ENCODE data around the gene ZNF215.
"Not testable (repeated sequence)": the region's sequence is repeated elsewhere in the genome, so short reads cannot be mapped to it uniquely, and the experiment has no call there.

The ZNF215 gene

DNA sequence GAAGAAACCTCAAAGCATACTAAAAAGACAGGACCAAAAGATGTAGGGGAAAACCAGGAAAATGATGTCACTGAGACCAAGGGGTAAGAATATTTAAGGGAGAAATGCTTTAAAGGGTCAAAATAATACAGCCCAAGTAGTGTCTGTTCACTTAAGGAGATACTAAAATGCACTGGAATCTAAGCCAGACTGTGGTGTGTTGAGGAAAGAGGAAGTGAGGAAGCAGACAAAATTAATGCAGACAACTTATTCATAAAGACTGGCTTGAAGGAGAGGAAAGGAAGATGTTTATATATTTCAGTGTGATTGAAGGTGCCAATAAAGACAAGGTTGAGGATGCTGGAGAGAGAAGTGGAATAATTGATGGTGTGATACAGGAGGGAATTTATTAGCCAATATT is 15.7 kb downstream of the ZNF215 start:
- H3K9ac ChIP-seq (ENCODE audit: low read depth, low read length), result no peak overlapping the region
- H4K20me1 ChIP-seq (ENCODE audit: insufficient read depth, low read length), result no peaks in the 10 kb centered on the region
- no peaks in the 10 kb centered on the region for H3K9me3 ChIP-seq (ENCODE audit: insufficient read depth, low read length, severe bottlenecking)
- peaks cover 19% of the 10 kb centered on the region; the same call in 1 of the 2 replicates for H3K36me3 ChIP-seq (ENCODE audit: insufficient read depth, low read length)
- no peak overlapping the region for H3K27ac ChIP-seq (ENCODE audit: low read length)
- ATAC-seq (ENCODE audit: insufficient read depth, low read depth) (no peak), DNase-seq (no peak)
- H3K4me2 ChIP-seq (ENCODE audit: insufficient read depth, low read length), result no peak overlapping the region
- no peaks in the 10 kb centered on the region for H3K27me3 ChIP-seq (ENCODE audit: insufficient read depth, low read length, poor library complexity)
- H3K79me2 ChIP-seq (ENCODE audit: insufficient read depth, low read length), result no peaks in the 10 kb centered on the region
- H3K4me1 ChIP-seq (ENCODE audit: insufficient read depth, low read length), result no peaks in the 10 kb centered on the region
- TF ChIP-seq, protein P1, sequence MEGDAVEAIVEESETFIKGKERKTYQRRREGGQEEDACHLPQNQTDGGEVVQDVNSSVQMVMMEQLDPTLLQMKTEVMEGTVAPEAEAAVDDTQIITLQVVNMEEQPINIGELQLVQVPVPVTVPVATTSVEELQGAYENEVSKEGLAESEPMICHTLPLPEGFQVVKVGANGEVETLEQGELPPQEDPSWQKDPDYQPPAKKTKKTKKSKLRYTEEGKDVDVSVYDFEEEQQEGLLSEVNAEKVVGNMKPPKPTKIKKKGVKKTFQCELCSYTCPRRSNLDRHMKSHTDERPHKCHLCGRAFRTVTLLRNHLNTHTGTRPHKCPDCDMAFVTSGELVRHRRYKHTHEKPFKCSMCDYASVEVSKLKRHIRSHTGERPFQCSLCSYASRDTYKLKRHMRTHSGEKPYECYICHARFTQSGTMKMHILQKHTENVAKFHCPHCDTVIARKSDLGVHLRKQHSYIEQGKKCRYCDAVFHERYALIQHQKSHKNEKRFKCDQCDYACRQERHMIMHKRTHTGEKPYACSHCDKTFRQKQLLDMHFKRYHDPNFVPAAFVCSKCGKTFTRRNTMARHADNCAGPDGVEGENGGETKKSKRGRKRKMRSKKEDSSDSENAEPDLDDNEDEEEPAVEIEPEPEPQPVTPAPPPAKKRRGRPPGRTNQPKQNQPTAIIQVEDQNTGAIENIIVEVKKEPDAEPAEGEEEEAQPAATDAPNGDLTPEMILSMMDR (IDR thresholded peaks at IDR 0.05; ENCODE audit: borderline replicate concordance, extremely low read depth, low read length, poor library complexity, severe bottlenecking), result no peak
- TF ChIP-seq EZH2 (IDR thresholded peaks at IDR 0.05; ENCODE audit: borderline replicate concordance, low read depth, low read length, severe bottlenecking), result no peak
- no peak overlapping the region for H2AFZ ChIP-seq (ENCODE audit: low read depth, low read length)
- no peak overlapping the region for H3K4me3 ChIP-seq (ENCODE audit: low read depth in 1 of 2, low read length in 2 of 2)

DNA sequence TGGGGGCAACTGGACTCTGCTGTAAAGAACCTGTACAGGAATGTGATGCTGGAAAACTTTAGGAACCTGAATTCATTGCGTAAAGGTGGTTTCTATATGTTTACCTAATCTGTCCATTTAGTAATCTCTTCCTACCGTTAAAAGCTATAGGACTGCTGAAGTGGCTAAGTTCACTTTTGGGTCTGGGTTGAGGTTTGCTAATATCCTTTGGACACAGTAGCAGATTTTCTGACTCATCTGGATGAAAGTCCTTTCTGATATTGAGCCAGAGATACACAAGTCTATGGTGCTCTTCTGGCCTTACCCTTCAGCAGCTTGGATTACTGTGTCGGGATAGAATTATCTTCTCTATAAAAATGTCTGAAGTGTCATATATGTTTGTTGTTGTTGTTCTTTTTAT is 16.9 kb downstream of the ZNF215 start:
- DNase-seq (no peak), ATAC-seq (ENCODE audit: insufficient read depth, low read depth) (no peak)
- no peak for TF ChIP-seq EZH2 (IDR thresholded peaks at IDR 0.05; ENCODE audit: borderline replicate concordance, low read depth, low read length, severe bottlenecking)
- TF ChIP-seq, protein P1 (IDR thresholded peaks at IDR 0.05; ENCODE audit: borderline replicate concordance, extremely low read depth, low read length, poor library complexity, severe bottlenecking), result no peak
- H3K4me2 ChIP-seq (ENCODE audit: insufficient read depth, low read length), result no peak overlapping the region
- no peaks in the 10 kb centered on the region for H3K4me1 ChIP-seq (ENCODE audit: insufficient read depth, low read length)
- no peaks in the 10 kb centered on the region for H4K20me1 ChIP-seq (ENCODE audit: insufficient read depth, low read length)
- peaks cover 30% of the 10 kb centered on the region; the same call in 1 of the 2 replicates for H3K36me3 ChIP-seq (ENCODE audit: insufficient read depth, low read length)
- peaks cover 2% of the 10 kb centered on the region for H3K9me3 ChIP-seq (ENCODE audit: insufficient read depth, low read length, severe bottlenecking)
- no peak overlapping the region for H3K4me3 ChIP-seq (ENCODE audit: low read depth in 1 of 2, low read length in 2 of 2)
- no peaks in the 10 kb centered on the region for H3K79me2 ChIP-seq (ENCODE audit: insufficient read depth, low read length)
- no peak overlapping the region for H3K27ac ChIP-seq (ENCODE audit: low read length)
- H3K9ac ChIP-seq (ENCODE audit: low read depth, low read length), result no peak overlapping the region
- no peak overlapping the region for H2AFZ ChIP-seq (ENCODE audit: low read depth, low read length)
- H3K27me3 ChIP-seq (ENCODE audit: insufficient read depth, low read length, poor library complexity), result no peaks in the 10 kb centered on the region

DNA sequence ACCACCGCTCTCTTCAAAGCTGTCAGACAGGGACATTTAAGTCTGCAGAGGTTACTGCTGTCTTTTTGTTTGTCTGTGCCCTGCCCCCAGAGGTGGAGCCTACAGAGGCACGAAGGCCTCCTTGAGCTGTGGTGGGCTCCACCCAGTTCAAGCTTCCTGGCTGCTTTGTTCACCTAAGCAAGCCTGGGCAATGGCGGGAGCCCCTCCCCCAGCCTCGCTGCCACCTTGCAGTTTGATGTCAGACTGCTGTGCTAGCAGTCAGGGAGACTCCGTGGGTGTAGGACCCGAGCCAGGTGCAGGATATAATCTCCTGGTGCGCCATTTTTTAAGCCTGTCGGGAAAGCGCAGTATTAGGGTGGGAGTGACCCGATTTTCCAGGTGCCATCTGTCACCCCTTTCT is 28.0 kb downstream of the ZNF215 start:
- H3K27me3 ChIP-seq (ENCODE audit: insufficient read depth, low read length, poor library complexity); H3K9me3 ChIP-seq (ENCODE audit: insufficient read depth, low read length, severe bottlenecking); H3K4me3 ChIP-seq (ENCODE audit: low read depth in 1 of 2, low read length in 2 of 2); H3K27ac ChIP-seq (ENCODE audit: low read length); H3K4me2 ChIP-seq (ENCODE audit: insufficient read depth, low read length); H3K9ac ChIP-seq (ENCODE audit: low read depth, low read length); H4K20me1 ChIP-seq (ENCODE audit: insufficient read depth, low read length); H2AFZ ChIP-seq (ENCODE audit: low read depth, low read length); H3K36me3 ChIP-seq (ENCODE audit: insufficient read depth, low read length); H3K79me2 ChIP-seq (ENCODE audit: insufficient read depth, low read length); ATAC-seq (ENCODE audit: insufficient read depth, low read depth); H3K4me1 ChIP-seq (ENCODE audit: insufficient read depth, low read length): not testable (repeated sequence)
- DNase-seq, result peak; percentile 5

DNA sequence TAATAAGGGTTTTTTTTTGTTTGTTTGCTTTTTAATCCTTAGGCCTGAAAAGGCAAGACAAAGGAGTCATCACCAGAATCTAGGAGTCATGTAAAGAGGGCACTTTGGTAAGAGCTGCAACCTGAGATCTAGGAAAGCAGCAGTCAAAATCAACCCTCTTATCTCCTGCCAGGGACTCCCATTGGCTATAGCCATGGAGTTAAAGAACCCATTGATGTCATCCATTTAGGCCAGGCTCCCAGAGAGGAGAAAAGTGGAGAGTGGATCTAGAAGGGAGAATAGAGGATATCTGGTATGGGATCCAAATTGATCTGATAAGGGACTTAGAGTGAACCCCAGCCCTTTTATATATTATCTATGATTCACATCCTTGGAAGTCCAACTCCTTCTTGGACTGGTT is 35.9 kb downstream of the ZNF215 start:
- H3K27me3 ChIP-seq (ENCODE audit: insufficient read depth, low read length, poor library complexity), result no peaks in the 10 kb centered on the region
- DNase-seq (no peak), ATAC-seq (ENCODE audit: insufficient read depth, low read depth) (no peak)
- H4K20me1 ChIP-seq (ENCODE audit: insufficient read depth, low read length), result no peaks in the 10 kb centered on the region
- no peaks in the 10 kb centered on the region for H3K79me2 ChIP-seq (ENCODE audit: insufficient read depth, low read length)
- no peak overlapping the region for H3K9ac ChIP-seq (ENCODE audit: low read depth, low read length)
- peaks cover 4% of the 10 kb centered on the region; the same call in 1 of the 2 replicates for H3K36me3 ChIP-seq (ENCODE audit: insufficient read depth, low read length)
- H3K4me3 ChIP-seq (ENCODE audit: low read depth in 1 of 2, low read length in 2 of 2), result no peak overlapping the region
- TF ChIP-seq, protein P1 (IDR thresholded peaks at IDR 0.05; ENCODE audit: borderline replicate concordance, extremely low read depth, low read length, poor library complexity, severe bottlenecking), result no peak
- no peak overlapping the region for H3K27ac ChIP-seq (ENCODE audit: low read length)
- no peaks in the 10 kb centered on the region for H3K4me1 ChIP-seq (ENCODE audit: insufficient read depth, low read length)
- no peak overlapping the region for H2AFZ ChIP-seq (ENCODE audit: low read depth, low read length)
- H3K4me2 ChIP-seq (ENCODE audit: insufficient read depth, low read length), result no peak overlapping the region
- H3K9me3 ChIP-seq (ENCODE audit: insufficient read depth, low read length, severe bottlenecking), result no peaks in the 10 kb centered on the region

All from DND-41 (cell line).